DND-41 (cell line): ENCODE data around the gene ZNF277.

ENCODE experiments used
- CTCF ChIP-seq: IDR thresholded peaks from 2 replicates; pipeline ENCODE4 v1.5.1; 2012; ENCODE audit warnings: borderline replicate concordance, low read length, moderate library complexity, mild to moderate bottlenecking; ENCODE audit not compliant: poor library complexity, severe bottlenecking; ENCODE audit errors: extremely low read depth
- EZH2 ChIP-seq: IDR thresholded peaks from 3 replicates; pipeline ENCODE4 v1.6.1; 2012; ENCODE audit warnings: borderline replicate concordance, low read depth, mild to moderate bottlenecking, moderate library complexity, low read length, inconsistent platforms; ENCODE audit not compliant: severe bottlenecking

- TF ChIP-seq CTCF = no peak
- TF ChIP-seq EZH2 = no peak
These were observed 1.8 kb upstream of the ZNF277 start for GRCh38 chr7:112204499-112205342.
